Liver (tissue), 9 donors: Measurements from ENCODE around the gene TSPAN5. TPM values are rescaled to one million over a fixed set of nuclear protein-coding genes. Genes with fewer than 3 reads are reported as not detected.

ENCODE experiments used
- DNase-seq: peaks from one replicate; pipeline ENCODE4 v3.0.0-alpha.2; 2017; ENCODE audit warnings: low spot score
- H3K27ac ChIP-seq, 2 donors: one replicate each; pipeline ENCODE4 v1.7.0; 2013; ENCODE audit warnings: inconsistent platforms in 2 of 2, low read length in 2 of 2, control low read depth in 1 of 2, low read depth in 1 of 2, mild to moderate bottlenecking in 1 of 2
- H3K27me3 ChIP-seq, 4 donors: one replicate each; pipeline versions ENCODE4 v1.6.1 to v1.7.0; 2013; ENCODE audit warnings: low read length in 3 of 4, inconsistent platforms in 1 of 4, mild to moderate bottlenecking in 1 of 4, moderate library complexity in 1 of 4; ENCODE audit not compliant: control insufficient read depth in 4 of 4, insufficient read depth in 4 of 4
- H3K36me3 ChIP-seq, 4 donors: one replicate each; pipeline versions ENCODE4 v1.6.1 to v1.7.0; 2013; ENCODE audit warnings: low read length in 3 of 4, mild to moderate bottlenecking in 3 of 4, low read depth in 1 of 4, moderate library complexity in 1 of 4; ENCODE audit not compliant: control insufficient read depth in 4 of 4, insufficient read depth in 3 of 4
- H3K4me1 ChIP-seq, 4 donors: one replicate each; pipeline versions ENCODE4 v1.6.1 to v1.7.0; 2013; ENCODE audit warnings: low read length in 3 of 4, mild to moderate bottlenecking in 3 of 4, moderate library complexity in 1 of 4; ENCODE audit not compliant: control insufficient read depth in 4 of 4, insufficient read depth in 4 of 4
- H3K4me3 ChIP-seq, 3 donors: one replicate each; pipeline versions ENCODE4 v1.6.1 to v1.7.0; 2013; ENCODE audit warnings: low read length in 3 of 3, control low read depth in 1 of 3, low read depth in 1 of 3, mild to moderate bottlenecking in 1 of 3
- H3K9ac ChIP-seq, 2 donors: one replicate each; pipeline ENCODE4 v1.7.0; 2013; ENCODE audit warnings: low read length in 2 of 2, mild to moderate bottlenecking in 2 of 2, moderate library complexity in 2 of 2, control low read depth in 1 of 2, low read depth in 1 of 2
- H3K9me3 ChIP-seq, 4 donors: one replicate each; pipeline versions ENCODE4 v1.6.1 to v1.7.0; 2013; ENCODE audit warnings: low read length in 3 of 4; ENCODE audit not compliant: control insufficient read depth in 4 of 4
- EGR1 ChIP-seq, 2 donors: IDR thresholded peaks; 2 replicates each; pipeline ENCODE4 v1.6.1; 2016 to 2018; ENCODE audit warnings: antibody characterized with exemption in 2 of 2, low read depth in 2 of 2
- FOXA1 ChIP-seq: IDR thresholded peaks from 2 replicates; pipeline ENCODE4 v1.6.1; 2016; ENCODE audit warnings: antibody characterized with exemption
- FOXA2 ChIP-seq: IDR thresholded peaks from 2 replicates; pipeline ENCODE4 v1.6.1; 2016; ENCODE audit warnings: antibody characterized with exemption
- HNF4A ChIP-seq, 2 donors: conservative IDR thresholded peaks; 2 replicates each; pipeline ENCODE4 v1.6.1; 2016; ENCODE audit warnings: antibody characterized with exemption in 2 of 2, mild to moderate bottlenecking in 2 of 2
- HNF4G ChIP-seq: IDR thresholded peaks from 2 replicates; pipeline ENCODE4 v1.6.1; 2016; ENCODE audit warnings: antibody characterized with exemption
- JUND ChIP-seq, 2 donors: IDR thresholded peaks; 2 replicates each; pipeline ENCODE4 v1.6.1; 2016; ENCODE audit warnings: antibody characterized with exemption in 2 of 2
- NR2F2 ChIP-seq: IDR thresholded peaks from 2 replicates; pipeline ENCODE4 v1.6.1; 2016; ENCODE audit warnings: antibody characterized with exemption
- RAD21 ChIP-seq, 2 donors: IDR thresholded peaks; 2 replicates each; pipeline ENCODE4 v1.6.1; 2016; ENCODE audit warnings: antibody characterized with exemption in 2 of 2, mild to moderate bottlenecking in 2 of 2
- REST ChIP-seq: IDR thresholded peaks from 2 replicates; pipeline ENCODE4 v1.6.1; 2016; ENCODE audit warnings: antibody characterized with exemption, mild to moderate bottlenecking
- RXRA ChIP-seq, 2 donors: IDR thresholded peaks; 2 replicates each; pipeline ENCODE4 v1.6.1; 2017 to 2018; ENCODE audit warnings: antibody characterized with exemption in 2 of 2, mild to moderate bottlenecking in 1 of 2
- TAF1 ChIP-seq: conservative IDR thresholded peaks from 2 replicates; pipeline ENCODE4 v1.6.1; 2016; ENCODE audit warnings: antibody characterized with exemption, mild to moderate bottlenecking
- YY1 ChIP-seq: IDR thresholded peaks from 2 replicates; pipeline ENCODE4 v1.6.1; 2016; ENCODE audit warnings: antibody characterized with exemption, mild to moderate bottlenecking
- ZBTB33 ChIP-seq: IDR thresholded peaks from 2 replicates; pipeline ENCODE4 v1.6.1; 2016; ENCODE audit warnings: antibody characterized with exemption
- WGBS: extraction: QIAGEN DNeasy Blood & Tissue Kit; methylation state at CpG from one replicate; pipeline ENCODE4 v1.1.7; 2013; 5-methylcytosine and 5-hydroxymethylcytosine counted together
- polyA plus RNA-seq, 2 donors: library from polyadenylated mRNA; stranded (reverse) in 1 of 2; unstranded in 1 of 2; fragments of 200-250 nt in 1 of 2; fragments of >200 nt in 1 of 2; fragmentation: Nextera tagmentation in 1 of 2; extraction: Ambion mirVana in 1 of 2; gene quantifications; one replicate each; pipeline versions ENCODE4 v1.2.1 to v1.2.3, GENCODE V29; 2013 to 2015
- total RNA-seq, 2 donors: library from RNA; depleted of rRNA; stranded (reverse); fragments of >200 nt; gene quantifications; one replicate each; pipeline ENCODE4 v1.2.3, GENCODE V29; 2014
- TF ChIP-seq, protein P1 (sequence below): IDR thresholded peaks from 2 replicates; pipeline ENCODE4 v1.6.1; 2016; ENCODE audit warnings: antibody characterized with exemption
- TF ChIP-seq, protein P2 (sequence below): IDR thresholded peaks from 2 replicates; pipeline ENCODE4 v1.6.1; 2016; ENCODE audit warnings: antibody characterized with exemption
- TF ChIP-seq, protein P3 (sequence below): fragments of 150-350 bp; IDR thresholded peaks from 2 replicates; pipeline ENCODE4 v1.5.1; 2017; ENCODE audit warnings: improper control_type of control experiment, low read depth, low read length; ENCODE audit not compliant: missing input control
- donor health status: healthy.
- donor health status: healthy.
- donor health status: healthy.
- donor health status: healthy.
- donor health status: healthy.

The TSPAN5 gene
- total and polyA plus RNA-seq, 4 donors: 0.36 to 54.0 (median 0.63) TPM

- Histone ChIP-seq H3K9me3 (no peaks in the 10 kb centered on the region), H3K36me3 (no peaks in the 10 kb centered on the region), H3K27ac (no peak overlapping the region), H3K4me1 (no peaks in the 10 kb centered on the region), H3K9ac (no peak overlapping the region), H3K4me3 (no peak overlapping the region), H3K27me3 (no peaks in the 10 kb centered on the region)
- 96% methylated on average over 3 of the region's 3 CpGs for WGBS
- TF ChIP-seq EGR1 (IDR thresholded peaks at IDR 0.05; ENCODE audit: low read depth in 2 of 2) (no peak), FOXA1 (no peak), FOXA2 (no peak), YY1 (no peak), TAF1 (no peak), REST (no peak), ZBTB33 (no peak), HNF4G (no peak), HNF4A (conservative IDR thresholded peaks at IDR 0.05) (no peak), RXRA (IDR thresholded peaks at IDR 0.05) (no peak), NR2F2 (no peak), JUND (IDR thresholded peaks at IDR 0.05) (no peak), RAD21 (IDR thresholded peaks at IDR 0.05) (no peak)
- TF ChIP-seq, protein P1, sequence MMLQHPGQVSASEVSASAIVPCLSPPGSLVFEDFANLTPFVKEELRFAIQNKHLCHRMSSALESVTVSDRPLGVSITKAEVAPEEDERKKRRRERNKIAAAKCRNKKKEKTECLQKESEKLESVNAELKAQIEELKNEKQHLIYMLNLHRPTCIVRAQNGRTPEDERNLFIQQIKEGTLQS: no peak
- TF ChIP-seq, protein P2, sequence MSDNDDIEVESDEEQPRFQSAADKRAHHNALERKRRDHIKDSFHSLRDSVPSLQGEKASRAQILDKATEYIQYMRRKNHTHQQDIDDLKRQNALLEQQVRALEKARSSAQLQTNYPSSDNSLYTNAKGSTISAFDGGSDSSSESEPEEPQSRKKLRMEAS: no peak
- TF ChIP-seq, protein P3, sequence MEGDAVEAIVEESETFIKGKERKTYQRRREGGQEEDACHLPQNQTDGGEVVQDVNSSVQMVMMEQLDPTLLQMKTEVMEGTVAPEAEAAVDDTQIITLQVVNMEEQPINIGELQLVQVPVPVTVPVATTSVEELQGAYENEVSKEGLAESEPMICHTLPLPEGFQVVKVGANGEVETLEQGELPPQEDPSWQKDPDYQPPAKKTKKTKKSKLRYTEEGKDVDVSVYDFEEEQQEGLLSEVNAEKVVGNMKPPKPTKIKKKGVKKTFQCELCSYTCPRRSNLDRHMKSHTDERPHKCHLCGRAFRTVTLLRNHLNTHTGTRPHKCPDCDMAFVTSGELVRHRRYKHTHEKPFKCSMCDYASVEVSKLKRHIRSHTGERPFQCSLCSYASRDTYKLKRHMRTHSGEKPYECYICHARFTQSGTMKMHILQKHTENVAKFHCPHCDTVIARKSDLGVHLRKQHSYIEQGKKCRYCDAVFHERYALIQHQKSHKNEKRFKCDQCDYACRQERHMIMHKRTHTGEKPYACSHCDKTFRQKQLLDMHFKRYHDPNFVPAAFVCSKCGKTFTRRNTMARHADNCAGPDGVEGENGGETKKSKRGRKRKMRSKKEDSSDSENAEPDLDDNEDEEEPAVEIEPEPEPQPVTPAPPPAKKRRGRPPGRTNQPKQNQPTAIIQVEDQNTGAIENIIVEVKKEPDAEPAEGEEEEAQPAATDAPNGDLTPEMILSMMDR: no peak
- no peak for DNase-seq
Observed at GRCh38 chr4:98614094-98614493, 44.3 kb downstream of the TSPAN5 start.

DNA sequence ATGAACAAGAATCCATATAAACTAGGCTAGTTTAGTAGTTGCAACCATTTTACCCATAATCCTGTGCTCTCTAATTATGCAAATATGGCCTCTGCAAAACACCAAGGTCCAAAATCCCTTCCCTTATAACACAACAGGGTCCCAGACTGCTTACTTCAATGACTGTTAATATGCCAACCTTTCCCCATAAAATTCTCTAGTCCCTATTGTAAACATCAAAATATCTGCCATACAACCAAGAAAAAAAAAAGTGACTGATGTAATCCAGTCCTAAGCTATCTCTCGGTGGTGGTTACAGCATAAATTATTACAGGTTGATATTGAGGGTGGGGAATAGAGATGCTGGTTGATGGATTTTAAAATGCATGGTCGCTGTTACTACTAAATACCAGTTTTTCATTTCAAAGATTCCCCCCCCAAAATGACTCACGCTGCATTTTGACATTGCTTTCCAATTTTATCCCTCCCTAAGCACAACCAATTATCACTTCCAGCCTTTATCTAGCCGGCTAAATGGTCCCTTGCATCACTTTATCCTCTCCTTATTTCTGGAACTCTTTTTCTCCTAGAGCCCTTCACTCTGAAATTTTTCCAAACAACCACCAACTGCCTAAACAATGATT lies 44.8 kb downstream of the TSPAN5 start:
- Histone ChIP-seq H3K4me3 (no peak overlapping the region), H3K9ac (no peak overlapping the region), H3K36me3 (no peaks in the 10 kb centered on the region), H3K27ac (no peak overlapping the region), H3K9me3 (no peaks in the 10 kb centered on the region), H3K4me1 (no peaks in the 10 kb centered on the region), H3K27me3 (no peaks in the 10 kb centered on the region)
- TF ChIP-seq JUND (IDR thresholded peaks at IDR 0.05): no peak
- TF ChIP-seq RXRA (IDR thresholded peaks at IDR 0.05): no peak
- WGBS: 84% methylated on average over 4 of the region's 4 CpGs
- DNase-seq: no peak
